GM19397 (cell line): ENCODE data around the gene YIPF7.

Experiments used
- ATAC-seq: cut with Tn5 transposase; IDR thresholded peaks from one replicate; pipeline ENCODE4 v1.9.1; 2021; ENCODE audit warnings: mild to moderate bottlenecking, moderate library complexity; ENCODE audit not compliant: unreplicated experiment

Gene YIPF7

DNA sequence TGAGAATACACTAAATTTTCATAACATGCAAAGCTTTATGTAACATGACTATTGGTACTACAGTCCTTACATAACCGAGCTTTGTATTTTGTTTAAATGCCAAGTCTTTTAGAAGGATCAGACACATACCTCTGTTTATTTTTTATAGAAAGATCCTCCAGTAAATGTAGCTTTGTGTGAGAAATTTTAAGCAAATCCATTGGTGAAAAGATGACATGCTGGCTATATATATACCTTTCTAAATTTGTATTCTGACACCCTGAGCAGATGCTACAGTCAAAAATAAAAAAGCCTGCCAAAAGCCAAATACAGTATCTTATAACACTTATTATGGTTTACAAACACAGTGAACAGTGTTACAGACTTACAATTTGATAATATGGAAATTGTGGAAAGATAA, at the start of gene YIPF7:
Gene YIPF7, minus strand, starts transcription at position 201 of the 400 bp plus-strand sequence. CDS start 1,525 bp downstream, outside the sequence.
- ATAC-seq, result no peak

DNA sequence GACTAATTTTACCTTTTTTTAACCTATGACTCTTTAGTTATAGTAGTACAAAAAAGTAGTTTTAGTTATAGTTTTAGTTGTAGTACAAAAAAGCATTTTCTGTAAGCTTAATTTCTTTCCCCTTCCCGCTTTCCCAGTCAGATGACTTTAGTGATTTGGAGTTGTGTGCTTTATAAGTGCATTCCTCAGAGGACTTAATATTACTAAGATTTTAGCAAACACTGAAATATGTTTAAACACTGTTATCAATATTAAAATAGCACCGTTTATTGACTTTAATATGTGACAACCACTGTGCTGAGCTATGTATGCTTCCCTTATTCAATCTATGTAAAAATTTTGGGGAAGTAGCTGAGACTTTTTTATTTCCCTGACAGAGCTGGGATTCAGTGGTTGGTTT, 49.6 kb upstream of the YIPF7 start:
- ATAC-seq, result no peak

DNA sequence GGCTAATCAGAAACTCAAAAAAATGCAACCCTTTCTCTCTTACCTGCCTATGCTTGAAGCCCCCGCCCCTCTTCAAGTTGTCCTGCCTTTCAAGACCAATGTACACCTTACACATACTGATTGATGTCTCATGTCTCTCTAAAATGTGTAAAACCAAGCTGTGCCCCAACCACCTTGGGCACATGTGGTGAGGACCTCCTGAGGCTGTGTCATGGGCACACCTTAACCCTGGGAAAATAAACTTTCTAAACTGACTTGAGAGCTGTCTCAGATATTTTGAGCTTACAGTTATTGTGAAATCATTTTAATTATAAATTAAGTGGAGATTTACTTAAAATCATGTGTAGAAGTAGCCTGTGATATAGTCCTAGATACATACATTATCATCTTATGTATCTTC, 49.0 kb upstream of the YIPF7 start:
- no peak for ATAC-seq

DNA sequence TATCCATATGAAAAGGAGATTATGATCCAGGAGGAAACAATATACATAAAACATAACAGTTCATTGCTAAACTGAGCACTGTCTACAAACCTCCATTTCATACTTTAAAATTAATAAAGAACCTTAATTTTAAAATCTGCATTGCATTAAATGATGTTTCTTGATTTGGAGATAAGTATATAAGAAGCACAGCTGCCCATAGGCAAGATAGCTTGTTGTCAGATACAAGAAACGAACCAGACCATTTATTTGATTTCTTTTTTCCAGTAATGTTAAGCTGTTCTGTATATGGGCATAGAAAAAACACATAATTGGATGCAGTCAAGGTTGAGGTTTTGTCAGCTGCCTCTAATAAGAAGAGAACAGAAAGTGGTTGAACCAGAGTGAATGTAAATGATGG, 33.2 kb upstream of the YIPF7 start:
- ATAC-seq, result no peak

DNA sequence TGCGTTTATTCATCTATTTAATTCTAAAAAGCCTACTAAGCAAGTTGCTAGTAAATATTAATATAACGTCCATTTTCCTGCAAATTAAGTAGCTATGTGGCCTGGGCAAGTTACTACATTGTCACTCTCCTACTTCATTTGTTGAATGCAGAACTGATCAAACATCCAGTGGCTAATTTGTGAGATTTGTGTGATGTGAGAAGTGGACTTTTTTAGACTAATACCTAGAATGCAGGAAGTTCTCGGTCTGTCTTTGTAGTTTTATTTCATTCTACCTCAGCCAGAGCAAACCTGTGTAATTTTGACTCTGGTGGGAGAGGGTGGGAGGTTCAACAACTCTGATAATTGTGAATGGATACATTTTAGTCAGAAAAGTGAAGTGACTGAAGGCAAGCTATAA, 27.6 kb upstream of the YIPF7 start:
- ATAC-seq, result no peak

DNA sequence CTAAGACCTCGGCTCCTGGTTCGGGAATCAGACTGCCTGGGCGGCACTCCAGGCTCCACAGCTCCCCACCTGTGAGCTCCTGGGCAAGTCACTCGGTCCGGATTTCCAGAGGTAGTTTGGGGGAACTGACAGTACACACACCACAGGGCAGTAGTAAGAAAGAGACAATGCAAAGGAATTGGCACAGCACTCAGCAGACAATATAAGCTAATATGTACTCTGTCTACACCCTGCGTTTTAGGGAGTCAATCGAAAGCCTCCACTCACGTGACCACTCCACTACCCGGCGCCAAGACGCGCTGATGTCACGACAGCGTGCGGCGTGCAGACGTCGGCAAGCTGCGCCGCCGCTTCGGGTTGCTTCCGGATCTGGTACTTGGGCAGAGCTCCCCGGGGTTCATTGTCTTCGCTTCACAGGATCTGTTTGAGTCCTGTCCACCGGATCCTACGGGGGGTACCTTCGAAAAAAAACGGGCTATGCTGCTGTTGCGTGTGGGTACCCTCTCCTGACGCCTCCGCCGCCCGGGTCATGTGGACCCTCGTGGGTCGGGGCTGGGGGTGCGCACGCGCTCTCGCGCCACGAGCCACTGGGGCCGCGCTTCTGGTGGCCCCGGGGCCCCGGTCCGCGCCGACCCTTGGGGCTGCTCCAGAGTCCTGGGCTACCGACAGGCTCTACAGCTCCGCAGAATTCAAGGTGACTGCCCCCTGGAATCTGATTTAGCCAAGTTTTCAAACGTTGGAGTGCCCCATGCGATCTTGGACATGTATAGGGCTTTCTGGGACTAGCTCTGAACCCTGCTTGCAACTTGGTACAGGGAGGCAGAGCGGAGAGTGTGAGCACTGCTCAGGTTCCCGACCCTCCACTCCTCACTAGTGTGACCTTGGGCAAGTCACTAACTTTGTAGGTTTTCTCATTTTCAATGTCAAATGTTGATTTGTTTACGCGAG, 26.9 kb upstream of the YIPF7 start, which contains the start of gene GUF1:
Gene GUF1, plus strand, starts transcription at position 327 of the 948 bp plus-strand sequence. Its CDS starts 203 bp downstream, at position 530.
- ATAC-seq, result peak; percentile 98

DNA sequence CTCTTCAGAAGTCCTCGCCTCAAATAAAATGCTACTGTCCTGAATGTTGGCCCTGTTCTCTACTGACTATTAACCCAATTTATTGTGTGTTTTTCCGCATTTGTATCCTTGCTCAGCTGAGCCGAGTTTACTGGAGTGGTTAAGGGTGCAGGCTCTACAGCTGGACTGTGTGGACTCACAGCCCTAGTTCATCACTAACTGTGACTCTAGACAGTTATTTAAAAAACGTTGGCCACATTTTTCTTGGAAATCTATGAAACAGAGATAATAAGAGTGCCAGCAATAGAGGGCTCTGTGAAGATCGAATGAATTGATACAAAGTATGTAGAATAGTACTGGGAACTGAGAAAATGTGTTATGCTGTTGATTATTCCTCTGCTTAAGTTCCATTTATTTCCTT, 23.9 kb upstream of the YIPF7 start:
- ATAC-seq, result no peak

DNA sequence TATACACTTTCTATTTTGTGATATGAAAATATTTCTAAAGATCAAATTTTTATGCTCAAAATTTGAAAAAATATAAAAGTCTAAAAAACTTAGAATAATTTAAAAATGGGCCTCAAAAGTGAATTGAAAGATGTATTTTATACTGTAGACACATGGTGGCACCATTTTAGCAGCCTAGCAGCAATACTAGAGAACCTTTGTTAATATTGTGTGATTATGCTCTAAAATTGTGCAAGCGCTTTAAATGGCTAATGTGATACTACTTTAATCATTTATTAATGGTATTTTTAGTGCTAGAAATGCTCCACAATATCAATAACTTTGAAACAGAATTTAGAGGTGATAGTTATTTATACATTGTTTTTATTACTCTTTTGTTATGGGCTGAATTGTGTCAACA, 23.0 kb upstream of the YIPF7 start:
- ATAC-seq, result no peak

DNA sequence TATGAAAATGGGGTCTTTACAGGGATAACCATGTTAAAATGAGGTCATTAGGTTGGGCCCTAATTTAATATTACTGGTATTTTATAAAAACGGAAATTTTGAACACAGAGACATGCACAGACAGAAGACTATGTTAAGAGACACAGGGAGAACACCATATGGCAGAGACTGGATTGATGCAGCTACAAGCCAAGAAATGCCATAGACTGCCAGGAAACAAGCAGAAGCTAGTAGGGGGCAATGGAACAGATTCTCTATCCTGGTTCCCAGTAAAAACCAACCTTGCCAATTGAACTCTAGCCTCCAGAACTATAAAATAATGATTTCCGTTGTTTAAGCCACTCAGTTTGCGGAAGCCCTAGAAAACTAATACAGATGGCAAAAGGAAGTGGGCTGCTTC, 20.2 kb upstream of the YIPF7 start:
- ATAC-seq, result no peak

DNA sequence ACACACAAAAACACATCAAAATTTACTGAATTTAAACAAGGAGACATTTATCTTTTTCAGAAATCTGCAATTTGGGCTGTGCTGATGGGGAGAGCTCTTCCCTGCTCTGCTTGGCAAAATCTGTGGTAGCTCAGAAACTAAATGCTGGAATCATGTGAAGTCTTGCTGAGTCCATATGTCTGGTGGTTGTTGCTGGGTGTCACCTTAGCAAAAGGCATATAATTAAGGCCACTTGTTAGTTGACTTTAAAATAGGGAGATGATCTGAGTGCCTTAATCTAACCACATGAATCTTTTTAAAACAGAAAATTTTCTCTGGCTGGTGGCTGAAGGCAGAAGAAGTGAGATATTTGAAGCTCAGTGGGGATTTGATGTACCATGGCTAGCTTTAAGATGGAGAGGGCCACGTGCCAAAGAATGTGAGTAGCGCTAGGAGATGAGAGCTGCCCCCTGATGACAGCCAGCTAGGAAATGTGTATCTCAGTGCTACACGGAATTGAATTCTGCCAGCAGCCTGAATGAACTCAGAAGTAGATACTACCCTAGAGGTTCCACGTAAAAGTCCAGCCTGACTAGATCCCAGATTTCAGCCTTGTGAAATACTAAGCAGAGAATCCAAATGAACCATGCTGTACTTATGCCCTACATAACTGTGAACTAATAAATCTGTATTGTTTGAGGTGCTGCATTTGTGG, 19.2 kb upstream of the YIPF7 start:
- no peak for ATAC-seq

DNA sequence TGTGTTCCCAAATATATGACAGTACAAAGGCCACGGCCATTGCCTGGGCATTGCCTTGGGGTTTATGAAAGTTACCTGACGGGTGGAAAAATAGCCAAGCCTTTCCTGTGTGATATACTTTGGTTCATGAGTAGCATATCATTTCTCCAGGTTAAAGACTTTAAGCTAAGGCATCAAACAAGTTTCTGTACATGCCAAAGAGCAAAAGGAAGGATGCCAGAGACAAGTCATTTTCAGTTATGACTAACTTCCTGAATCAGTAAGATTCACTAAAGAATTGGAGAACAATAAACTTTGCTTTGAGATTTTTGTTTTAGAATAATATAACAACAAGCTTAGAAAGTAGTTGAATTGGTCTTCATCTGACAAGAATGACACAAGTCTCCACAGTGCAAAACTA, 17.1 kb upstream of the YIPF7 start:
- no peak for ATAC-seq

DNA sequence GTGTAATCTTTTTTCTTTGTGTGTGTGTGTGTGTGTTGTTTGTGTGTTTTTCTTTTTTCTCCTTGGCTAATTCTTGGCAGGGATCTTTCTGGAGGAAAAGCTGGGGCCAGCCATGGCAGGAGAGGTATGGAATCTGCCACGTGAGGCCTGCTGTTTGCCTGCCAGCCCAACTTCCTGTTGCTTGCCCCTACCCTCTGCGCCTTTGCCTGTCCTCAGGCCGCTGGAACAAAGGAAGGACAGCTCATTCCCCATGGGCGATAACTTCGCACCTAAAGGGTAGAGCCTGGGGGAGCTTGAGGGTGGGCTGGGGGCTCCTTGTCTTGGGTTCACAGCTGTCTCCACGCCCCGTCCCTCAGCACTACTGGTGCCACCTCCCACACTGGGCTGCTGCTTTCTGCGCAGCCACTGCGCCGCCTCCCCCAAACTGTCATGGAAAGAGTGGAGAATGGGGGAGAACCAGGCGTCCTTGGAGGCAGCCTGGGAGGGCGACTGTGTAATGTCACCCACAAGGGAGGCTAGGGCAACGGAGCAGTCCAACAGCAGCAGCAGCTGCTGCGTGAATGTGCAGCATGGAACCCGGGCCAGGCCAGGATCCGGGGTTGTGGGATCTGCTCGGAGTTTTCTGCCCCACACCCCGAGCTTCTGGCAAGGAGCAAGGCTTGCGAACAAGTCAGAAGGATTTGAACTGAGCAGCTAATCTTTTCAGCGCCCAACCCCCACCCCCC, 12.3 kb upstream of the YIPF7 start:
- no peak for ATAC-seq

DNA sequence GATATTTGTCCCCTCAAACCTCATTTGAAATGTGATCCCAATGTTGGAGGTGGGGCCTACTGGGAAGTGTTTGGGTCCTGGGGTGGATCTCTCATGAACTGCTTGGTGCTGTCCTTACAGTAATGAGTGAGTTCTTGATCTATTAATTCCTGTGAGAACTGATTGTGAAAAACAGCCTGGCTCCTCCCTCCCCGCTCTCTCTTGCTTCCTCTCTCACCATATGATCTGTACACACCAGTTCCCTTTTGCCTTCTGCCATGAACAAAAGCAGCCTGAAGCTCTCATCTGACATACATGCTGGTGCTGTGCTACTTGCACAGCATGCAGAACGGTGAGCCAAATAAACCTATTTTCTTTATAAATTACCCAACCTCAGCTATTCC, 11.2 kb upstream of the YIPF7 start:
- ATAC-seq, result peak; percentile 81

DNA sequence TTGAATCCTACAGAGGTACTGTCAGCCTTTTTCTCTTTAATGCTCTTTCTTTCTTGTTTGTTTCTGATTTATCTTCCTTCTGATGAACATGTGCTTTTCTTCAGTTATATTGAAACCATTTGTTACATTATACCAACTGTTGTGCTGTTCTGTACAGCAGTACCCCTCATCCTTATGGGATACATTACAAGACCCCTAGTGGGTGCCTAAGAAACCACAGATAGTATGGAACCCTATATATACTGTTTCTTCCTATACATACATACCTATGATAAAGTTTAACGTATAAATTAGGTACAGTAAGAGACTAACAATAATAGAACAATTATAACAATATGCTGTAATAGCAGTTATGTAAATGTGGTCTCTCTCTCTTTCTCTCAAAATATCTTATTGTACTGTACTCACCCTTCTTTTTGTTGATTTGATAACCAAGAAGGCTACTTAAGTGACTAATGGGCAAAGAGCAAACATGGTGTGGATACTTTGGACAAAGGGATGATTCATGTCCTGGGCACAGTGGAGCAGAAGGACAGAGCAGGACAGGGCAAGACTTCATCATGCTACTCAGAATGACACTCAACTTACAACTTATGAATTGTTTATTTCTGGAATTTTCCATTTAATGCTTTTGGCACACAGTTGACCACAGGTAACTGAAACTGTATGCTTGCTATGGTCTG, 10.7 kb upstream of the YIPF7 start:
- no peak for ATAC-seq

DNA sequence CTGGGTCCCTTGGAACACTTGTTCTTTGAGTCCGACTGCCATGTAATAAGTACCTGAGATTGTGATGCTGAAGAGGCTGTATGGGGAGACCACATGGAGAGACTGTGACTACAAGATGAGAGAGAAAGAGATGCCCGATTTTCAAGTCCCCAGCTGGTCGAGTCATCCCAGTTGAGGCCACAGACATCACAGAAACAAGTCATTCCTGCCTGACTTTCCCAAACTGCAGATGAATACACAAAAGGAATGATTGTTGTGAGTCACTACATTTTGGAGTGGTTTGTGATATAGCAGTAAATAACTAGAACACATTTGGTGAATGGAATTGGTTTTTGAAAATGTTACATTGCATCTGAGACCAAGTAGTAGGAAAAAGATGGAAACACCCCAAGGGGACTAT, 9.0 kb upstream of the YIPF7 start:
- ATAC-seq, result no peak

DNA sequence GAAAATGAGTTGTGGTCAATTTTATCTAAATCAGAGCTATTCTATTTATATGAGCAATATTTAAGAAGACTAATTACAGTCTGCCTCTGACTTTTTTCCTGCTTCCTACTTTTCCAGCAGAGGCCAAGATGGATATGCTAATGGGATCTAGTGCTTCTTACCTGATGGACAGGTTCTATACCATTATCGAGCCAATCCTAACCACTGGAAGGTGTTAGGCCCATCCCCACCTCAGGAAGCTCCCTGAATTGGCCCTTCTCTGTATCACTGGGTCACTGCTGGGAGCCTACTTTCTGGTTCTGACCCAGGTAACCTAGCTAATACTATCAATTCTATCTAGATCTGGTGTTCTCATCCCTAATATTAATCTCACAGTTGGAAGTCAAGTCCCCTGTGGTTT, 577 bp upstream of the YIPF7 start:
- ATAC-seq, result no peak

DNA sequence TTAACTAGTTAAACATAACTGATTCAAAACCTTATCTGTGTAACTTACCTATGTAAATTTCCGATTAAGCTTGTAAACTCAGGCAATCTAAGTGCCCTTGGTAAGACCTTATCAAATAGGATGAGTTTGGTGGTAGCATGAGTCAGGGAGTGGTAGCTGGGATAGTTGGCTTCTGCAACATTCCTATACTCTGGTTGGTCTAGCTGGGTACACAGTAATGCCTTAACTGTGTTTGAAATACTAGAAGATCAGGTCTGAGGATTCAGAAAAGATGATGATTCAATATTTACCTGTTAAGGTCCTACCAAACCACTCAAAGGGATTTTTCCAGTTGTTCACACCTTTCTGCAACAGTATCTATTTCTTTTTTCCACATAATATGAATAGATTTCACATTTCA, 5.3 kb downstream of the YIPF7 start:
- ATAC-seq, result no peak

DNA sequence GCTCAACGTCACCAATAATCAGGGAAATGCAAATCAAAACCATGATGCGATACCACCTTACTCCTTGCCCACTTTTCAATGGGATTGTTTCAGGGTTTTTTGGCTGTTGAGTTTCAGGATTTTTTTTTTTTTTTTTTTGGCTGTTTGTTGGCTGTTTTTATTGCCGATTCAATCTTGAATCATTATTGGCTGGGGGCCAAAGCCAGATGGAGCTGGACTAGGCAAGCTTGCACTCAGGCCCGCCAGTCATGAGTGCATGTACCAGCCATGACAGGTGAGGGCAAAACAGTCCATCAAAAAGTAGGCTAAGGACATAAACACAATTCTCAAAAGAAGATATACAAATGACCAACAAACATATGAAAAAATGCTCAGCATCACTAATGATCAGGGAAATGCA, 13.3 kb downstream of the YIPF7 start:
- no peak for ATAC-seq

DNA sequence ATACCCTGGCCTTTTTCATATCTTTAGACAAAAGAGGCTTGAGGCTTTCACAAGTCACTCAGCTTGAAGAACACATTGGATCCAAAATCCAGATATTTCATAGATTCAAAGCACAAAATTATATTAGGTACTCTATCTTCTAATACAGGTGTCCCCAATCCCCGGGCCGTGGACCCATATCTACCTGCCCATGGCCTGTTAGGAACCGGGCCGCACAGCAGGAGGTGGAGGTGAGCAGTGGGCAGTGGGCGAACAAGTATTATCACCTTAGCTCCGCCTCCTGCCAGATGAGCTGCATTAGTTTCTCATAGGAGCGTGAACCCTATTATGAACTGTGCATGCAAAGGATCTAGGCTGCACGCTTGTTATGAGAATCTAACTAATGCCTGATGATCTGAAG, 18.7 kb downstream of the YIPF7 start:
- no peak for ATAC-seq

DNA sequence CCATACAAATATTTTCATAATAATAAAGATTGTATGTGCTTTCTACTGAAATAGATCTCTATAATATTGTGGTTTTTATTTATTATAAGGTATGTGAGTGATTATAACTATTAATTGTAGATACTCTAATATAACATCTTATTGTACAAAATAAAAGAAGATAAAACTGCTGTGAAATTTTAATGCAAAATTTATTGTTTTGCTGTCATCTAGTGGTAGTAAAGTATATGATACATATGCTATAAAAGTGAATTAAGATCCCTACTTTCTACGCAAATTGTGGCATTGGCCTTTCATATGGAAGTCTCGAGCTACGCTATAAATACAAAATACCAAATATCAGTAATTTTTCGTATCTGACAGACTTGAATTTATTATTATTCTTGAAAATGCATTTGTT, 19.3 kb downstream of the YIPF7 start:
- ATAC-seq, result no peak

DNA sequence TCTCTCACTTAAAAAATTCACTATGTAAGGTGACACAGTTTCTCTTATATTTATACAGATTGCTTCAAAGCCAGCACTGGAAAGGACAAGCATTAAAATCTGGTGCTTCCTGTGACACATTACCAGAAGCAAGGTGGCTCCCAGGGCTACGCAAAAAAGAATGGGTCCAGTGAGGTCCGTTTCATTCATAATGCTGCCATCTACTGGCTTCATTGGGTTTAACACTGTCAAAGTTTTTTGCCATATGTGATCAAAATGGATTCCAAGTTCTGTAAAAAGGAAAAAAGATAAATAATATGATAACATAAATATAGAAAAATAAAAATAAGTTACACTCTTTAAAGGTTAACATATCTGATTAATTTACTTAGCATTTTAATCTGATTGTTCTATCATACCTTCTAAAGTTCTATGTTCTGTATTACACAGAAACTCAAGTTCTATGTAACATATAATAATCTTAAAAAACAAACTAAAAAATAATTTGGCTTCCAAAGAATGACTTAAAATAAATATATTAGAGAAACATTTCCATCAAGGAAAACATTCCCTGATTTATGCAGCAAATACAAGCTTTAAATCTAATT, 22.1 kb downstream of the YIPF7 start:
- peak; percentile 92 for ATAC-seq
